ENCODE data around the gene CDC25A.

DNA sequence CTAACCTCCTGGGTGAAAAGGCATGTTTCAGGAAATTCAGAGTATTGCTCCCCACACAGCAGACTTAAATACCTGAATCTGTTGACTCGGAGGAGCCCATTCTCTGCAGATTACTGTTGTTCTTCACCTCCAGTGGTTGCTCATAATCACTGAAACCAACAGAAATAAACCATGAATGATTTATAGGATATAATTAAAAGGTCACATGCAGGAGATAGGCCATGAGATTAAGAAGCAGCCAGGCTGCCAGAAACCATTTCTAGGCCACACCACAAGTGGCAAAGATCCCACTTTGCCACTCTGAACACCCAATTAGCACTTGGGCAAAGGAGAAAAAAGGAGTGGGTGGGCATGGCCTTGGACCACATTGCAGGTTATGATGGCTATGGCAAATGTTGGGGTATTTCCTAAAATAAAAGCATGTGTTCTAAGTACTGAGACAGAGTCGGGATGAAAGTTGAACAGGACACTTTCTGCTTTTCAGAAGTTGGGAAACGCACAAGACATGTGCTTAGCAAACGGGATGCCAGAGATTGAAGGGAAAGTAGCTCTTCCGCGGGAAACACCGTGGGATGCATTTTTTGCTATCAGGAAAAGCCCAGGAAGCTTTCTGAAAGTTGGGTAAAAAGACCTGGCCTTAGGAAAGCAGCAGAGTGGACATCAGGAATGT is 1.5 kb downstream of the CDC25A start:
- TF ChIP-seq, protein P1, sequence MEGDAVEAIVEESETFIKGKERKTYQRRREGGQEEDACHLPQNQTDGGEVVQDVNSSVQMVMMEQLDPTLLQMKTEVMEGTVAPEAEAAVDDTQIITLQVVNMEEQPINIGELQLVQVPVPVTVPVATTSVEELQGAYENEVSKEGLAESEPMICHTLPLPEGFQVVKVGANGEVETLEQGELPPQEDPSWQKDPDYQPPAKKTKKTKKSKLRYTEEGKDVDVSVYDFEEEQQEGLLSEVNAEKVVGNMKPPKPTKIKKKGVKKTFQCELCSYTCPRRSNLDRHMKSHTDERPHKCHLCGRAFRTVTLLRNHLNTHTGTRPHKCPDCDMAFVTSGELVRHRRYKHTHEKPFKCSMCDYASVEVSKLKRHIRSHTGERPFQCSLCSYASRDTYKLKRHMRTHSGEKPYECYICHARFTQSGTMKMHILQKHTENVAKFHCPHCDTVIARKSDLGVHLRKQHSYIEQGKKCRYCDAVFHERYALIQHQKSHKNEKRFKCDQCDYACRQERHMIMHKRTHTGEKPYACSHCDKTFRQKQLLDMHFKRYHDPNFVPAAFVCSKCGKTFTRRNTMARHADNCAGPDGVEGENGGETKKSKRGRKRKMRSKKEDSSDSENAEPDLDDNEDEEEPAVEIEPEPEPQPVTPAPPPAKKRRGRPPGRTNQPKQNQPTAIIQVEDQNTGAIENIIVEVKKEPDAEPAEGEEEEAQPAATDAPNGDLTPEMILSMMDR (IDR thresholded peaks at IDR 0.05): no peak
- no peak for TF ChIP-seq EZH2phosphoT487 (IDR thresholded peaks at IDR 0.05)
- no peak for TF ChIP-seq EZH2 (IDR thresholded peaks at IDR 0.05)

Data from neural progenitor cell (in vitro differentiated cells).